22Rv1 (cell line): ENCODE results near the gene MYL7.

Experiments used
- CTCF ChIP-seq: fragments of 450-650 bp; IDR thresholded peaks from 2 replicates; pipeline ENCODE4 v1.5.1; 2017; ENCODE audit warnings: mild to moderate bottlenecking
- ZFX ChIP-seq: fragments of 450-650 bp; IDR thresholded peaks from 2 replicates; pipeline ENCODE4 v1.6.1; 2017; ENCODE audit warnings: antibody characterized with exemption, borderline replicate concordance

GRCh38 chr7:44094883-44095592 is 46.1 kb downstream of the MYL7 start:
- TF ChIP-seq CTCF (no peak), ZFX (no peak)
